K562 (cell line): ENCODE measurements around the gene ZNF146. TPM values are rescaled to one million over a fixed set of nuclear protein-coding genes. Genes with fewer than 3 reads are reported as not detected.

Experiments used
- ATAC-seq: fragments of 200-7000 bp; cut with Tn5 transposase; 3 replicates; pipeline ENCODE4 v1.9.1; 2020; ENCODE audit warnings: moderate library complexity
- BruUV-seq: library from RNA; stranded (reverse); fragments of 400-500 nt; replicated peaks from 2 replicates; lab custom pipeline; 2021; lab: Mats Ljungman, UMichigan
- CTCF ChIA-PET: fragments of 300-600 bp; formaldehyde crosslinking; extraction: SDS; loops from one replicate; lab custom pipeline; 2021; ENCODE audit warnings: low intra/inter-chr PET ratio; lab: Yijun Ruan, JAX
- POLR2A ChIA-PET: fragments of 300-600, 350-650 bp; sonication (Branson Sonifier 250); formaldehyde crosslinking; extraction: SDS; loops from one replicate; lab custom pipeline; 2021; ENCODE audit warnings: antibody characterized with exemption, inconsistent platforms; lab: Yijun Ruan, JAX
- DNase-seq, 4 experiments: peaks; one replicate each; pipeline versions ENCODE4 v3.0.0 to v3.0.0-alpha.2; 2011 to 2018; ENCODE audit warnings: low spot score in 3 of 4, mixed read lengths in 3 of 4; ENCODE audit errors: extremely low read depth in 1 of 4
- FAIRE-seq: peaks from 2 replicates; lab custom pipeline; 2011; peaks lifted over from hg19 to GRCh38; lab: Jason Lieb, UNC
- H2AFZ ChIP-seq: 2 replicates; pipeline ENCODE4 v1.6.0; 2011; ENCODE audit warnings: low read depth, low read length, control low read depth, inconsistent platforms
- H3K27ac ChIP-seq: fragments of 200-600 bp; 3 replicates; pipeline ENCODE4 v1.8.0; 2011; ENCODE audit warnings: low read depth, mild to moderate bottlenecking, control low read depth, inconsistent platforms, low read length, moderate library complexity, mixed read lengths; ENCODE audit errors: extremely low read depth
- H3K27me3 ChIP-seq, 2 experiments: fragments of 300-600 bp in 1 of 2; 2 replicates in 1 of 2; 3 replicates in 1 of 2; pipeline versions ENCODE4 v1.6.0 to v1.8.0; 2011; ENCODE audit warnings: inconsistent platforms in 2 of 2, low read length in 2 of 2, mild to moderate bottlenecking in 1 of 2, mixed read lengths in 1 of 2, moderate library complexity in 1 of 2; ENCODE audit not compliant: control insufficient read depth in 2 of 2, insufficient read depth in 2 of 2
- H3K36me3 ChIP-seq: fragments of 300-600 bp; 3 replicates; pipeline ENCODE4 v1.8.0; 2011; ENCODE audit warnings: mild to moderate bottlenecking, low read length, inconsistent platforms; ENCODE audit not compliant: control insufficient read depth, insufficient read depth
- H3K4me1 ChIP-seq, 2 experiments: fragments of 200-600 bp in 1 of 2; replicated peaks in 1 of 2; 2 replicates in 1 of 2; 3 replicates in 1 of 2; pipeline versions ENCODE4 v1.5.1 to v1.8.0; 2011; ENCODE audit warnings: inconsistent platforms in 2 of 2, low read length in 2 of 2, mild to moderate bottlenecking in 1 of 2, mixed read lengths in 1 of 2, moderate library complexity in 1 of 2; ENCODE audit not compliant: control insufficient read depth in 2 of 2, insufficient read depth in 2 of 2
- H3K4me2 ChIP-seq: 2 replicates; pipeline ENCODE4 v1.6.1; 2011; ENCODE audit warnings: low read length, control low read depth, inconsistent platforms, mixed read lengths; ENCODE audit not compliant: insufficient read depth
- H3K4me3 ChIP-seq: fragments of 200-600 bp; sonication (generic), shearing (Covaris generic); 2 replicates; pipeline ENCODE4 v1.5.1; 2016; ENCODE audit warnings: control low read depth, inconsistent platforms
- H3K79me2 ChIP-seq: fragments of 200-600 bp; 3 replicates; pipeline ENCODE4 v1.8.0; 2011; ENCODE audit warnings: low read length, inconsistent platforms; ENCODE audit not compliant: control insufficient read depth, insufficient read depth
- H3K9ac ChIP-seq, 2 experiments: 2 replicates each; pipeline versions ENCODE4 v1.6.0 to v1.6.1; 2011; ENCODE audit warnings: low read depth in 2 of 2, low read length in 2 of 2, control low read depth in 1 of 2, inconsistent platforms in 1 of 2, mild to moderate bottlenecking in 1 of 2, mixed read lengths in 1 of 2; ENCODE audit not compliant: insufficient read depth in 1 of 2
- H3K9me1 ChIP-seq: one replicate; pipeline ENCODE4 v1.6.0; 2011; ENCODE audit warnings: inconsistent platforms, mild to moderate bottlenecking, low read length, moderate library complexity; ENCODE audit not compliant: control insufficient read depth, insufficient read depth
- H3K9me3 ChIP-seq: replicated peaks from 2 replicates; pipeline ENCODE4 v1.5.1; 2011; ENCODE audit warnings: low read depth, low read length, inconsistent platforms; ENCODE audit not compliant: control insufficient read depth, insufficient read depth
- H4K20me1 ChIP-seq: replicated peaks from 2 replicates; pipeline ENCODE4 v1.6.1; 2011; ENCODE audit warnings: low read length, inconsistent platforms, mixed read lengths; ENCODE audit not compliant: control insufficient read depth, insufficient read depth
- BMI1 ChIP-seq: fragments of 150-350 bp; IDR thresholded peaks from 2 replicates; pipeline ENCODE4 v1.6.1; 2014; ENCODE audit warnings: low read length
- CHD1 ChIP-seq: fragments of 200-600 bp; sonication (generic); IDR thresholded peaks from one replicate; pipeline ENCODE4 v1.6.1; 2012; ENCODE audit warnings: mild to moderate bottlenecking, moderate library complexity, low read length, inconsistent platforms
- ESRRB ChIP-seq: fragments of 250-450 bp; sonication (Bioruptor Pico); IDR thresholded peaks from 2 replicates; pipeline ENCODE4 v1.5.0; 2020; ENCODE audit warnings: mild to moderate bottlenecking, moderate library complexity, borderline replicate concordance
- GATAD2B ChIP-seq: fragments of 450-650 bp; IDR thresholded peaks from 2 replicates; pipeline ENCODE4 v1.6.1; 2017; ENCODE audit warnings: mild to moderate bottlenecking, borderline replicate concordance
- KDM4B ChIP-seq, 2 experiments: fragments of 450-650 bp in 1 of 2; sonication (generic) in 1 of 2; IDR thresholded peaks; 2 replicates each; pipeline ENCODE4 v1.6.1; 2016 to 2017; ENCODE audit warnings: borderline replicate concordance in 2 of 2, antibody characterized with exemption in 1 of 2, low read depth in 1 of 2, mild to moderate bottlenecking in 1 of 2
- MCM2 ChIP-seq: fragments of 450-650 bp; IDR thresholded peaks from 2 replicates; pipeline ENCODE4 v1.6.1; 2017; ENCODE audit warnings: low read depth, mild to moderate bottlenecking
- SREBF2 ChIP-seq: sonication (generic); formaldehyde crosslinking; IDR thresholded peaks from 2 replicates; pipeline ENCODE4 v1.4.0; 2020; ENCODE audit warnings: mild to moderate bottlenecking, missing genetic modification reagents
- TAF15 ChIP-seq: fragments of 200-400 bp; formaldehyde crosslinking; IDR thresholded peaks from 2 replicates; pipeline ENCODE4 v1.6.1; 2017; ENCODE audit warnings: mild to moderate bottlenecking, low read depth, low read length, moderate library complexity
- ZNF436 ChIP-seq: fragments of 250-450, 450-650 bp; sonication (Bioruptor Pico); formaldehyde crosslinking; IDR thresholded peaks from 2 replicates; pipeline ENCODE4 v1.7.0; 2020; ENCODE audit warnings: mild to moderate bottlenecking
- WGBS: fragments of 100-300 bp; shearing (Covaris generic); methylation state at CpG from one replicate; pipeline ENCODE4 v1.1.6; 2016; ENCODE audit warnings: low coverage, mixed read lengths; ENCODE audit not compliant: insufficient coverage; ENCODE audit errors: missing lambda C conversion rate; 5-methylcytosine and 5-hydroxymethylcytosine counted together
- in situ Hi-C: fragments of 300-500 bp; cut with MboI; formaldehyde crosslinking; loops from 4 replicates; pipeline ENCODE4 v1.15.0; 2018; ENCODE audit warnings: inconsistent platforms, mixed read lengths
- intact Hi-C: fragments of 100-400 bp; cut with micrococcal nuclease; formaldehyde crosslinking; loops from 2 replicates; pipeline ENCODE4 v1.14.2; 2022
- polyA plus RNA-seq, 8 experiments: library from polyadenylated mRNA; depleted of rRNA in 4 of 8; stranded (reverse) in 5 of 8; unstranded in 3 of 8; fragments of >200 nt; fragmentation: Nextera tagmentation in 2 of 8; fragmentation: Illumina TruSeq in 1 of 8; extraction: Ambion mirVana in 2 of 8; extraction: Trizol in 1 of 8; gene quantifications; 2 replicates each; pipeline versions ENCODE4 v1.2.1 to v1.2.3, GENCODE V29; 2011 to 2014; ENCODE audit warnings: inconsistent platforms in 1 of 8, missing spikeins in 1 of 8
- total RNA-seq, 7 experiments: library from RNA; depleted of rRNA in 6 of 7; stranded (reverse); fragments of >200 nt in 6 of 7; fragmentation: Illumina TruSeq in 2 of 7; extraction: Trizol in 2 of 7; gene quantifications; 2 replicates each; pipeline versions ENCODE4 v1.2.1 to v1.2.3, GENCODE V29; 2011 to 2021; ENCODE audit warnings: low replicate concordance in 1 of 7
- TF ChIP-seq, protein P1 (sequence below): fragments of 450-650 bp; IDR thresholded peaks from 2 replicates; pipeline ENCODE4 v1.6.1; 2016; ENCODE audit warnings: borderline replicate concordance
- TF ChIP-seq, protein P2 (sequence below): fragments of 450-650 bp; conservative IDR thresholded peaks from 2 replicates; pipeline ENCODE4 v1.6.1; 2016; ENCODE audit warnings: missing genetic modification characterization, low read depth, mild to moderate bottlenecking, control low read depth, missing compliant biosample characterization
- TF ChIP-seq, protein P3 (sequence below): sonication (generic); formaldehyde crosslinking; IDR thresholded peaks from 2 replicates; pipeline ENCODE4 v1.8.0; 2023; ENCODE audit warnings: missing genetic modification reagents, mild to moderate bottlenecking, borderline replicate concordance

ZNF146 gene
- total and polyA plus RNA-seq, 9 of the 15 experiments (the other 6 are each of a cell fraction or from before 2014, with no cell fraction given) = 36.2 to 195 (median 116) TPM

- Histone ChIP-seq H3K4me2 (no peak overlapping the region), H3K27me3 (no peaks in the 10 kb centered on the region), H3K9me3 (no peaks in the 10 kb centered on the region), H3K4me1 (no peaks in the 10 kb centered on the region; a peak in 2 of 5 replicates), H3K27ac (no peak overlapping the region), H3K4me3 (no peak overlapping the region), H3K36me3 (no peaks in the 10 kb centered on the region), H3K9ac (no peak overlapping the region; a peak in 1 of 4 replicates), H2AFZ (no peak overlapping the region), H3K79me2 (no peaks in the 10 kb centered on the region), H4K20me1 (no peaks in the 10 kb centered on the region), H3K9me1 (no peaks in the 10 kb centered on the region)
- ChIA-PET POLR2A (interaction anchor here (0.7 kb wide), 2 partner anchors 365 to 421 kb away, joined by 3 read pairs; partner anchors contain the start of gene LIN37), CTCF (interaction anchor here (0.6 to 4.6 kb wide), 2 partner anchors 42 to 566 kb away, joined by 3 to 49 read pairs; no protein-coding TSS in a partner anchor)
- in situ Hi-C loops (no loop called here), intact Hi-C loops (no loop called here)
- no TSS peak for BruUV-seq
- 56% methylated on average over 9 of the region's 9 CpGs for WGBS
- FAIRE-seq = no peak
- DNase-seq = no peak
- ATAC-seq = no peak
- TF ChIP-seq GATAD2B (no peak), BMI1 (no peak), MCM2 (no peak), ESRRB (CRISPR knock-in tag) (no peak), CHD1 (no peak), SREBF2 (no peak), TAF15 (no peak), KDM4B (IDR thresholded peaks at IDR 0.05; ENCODE audit: borderline replicate concordance in 2 of 2, low read depth in 1 of 2) (no peak), ZNF436 (CRISPR knock-in tag) (no peak)
- TF ChIP-seq, protein P1, sequence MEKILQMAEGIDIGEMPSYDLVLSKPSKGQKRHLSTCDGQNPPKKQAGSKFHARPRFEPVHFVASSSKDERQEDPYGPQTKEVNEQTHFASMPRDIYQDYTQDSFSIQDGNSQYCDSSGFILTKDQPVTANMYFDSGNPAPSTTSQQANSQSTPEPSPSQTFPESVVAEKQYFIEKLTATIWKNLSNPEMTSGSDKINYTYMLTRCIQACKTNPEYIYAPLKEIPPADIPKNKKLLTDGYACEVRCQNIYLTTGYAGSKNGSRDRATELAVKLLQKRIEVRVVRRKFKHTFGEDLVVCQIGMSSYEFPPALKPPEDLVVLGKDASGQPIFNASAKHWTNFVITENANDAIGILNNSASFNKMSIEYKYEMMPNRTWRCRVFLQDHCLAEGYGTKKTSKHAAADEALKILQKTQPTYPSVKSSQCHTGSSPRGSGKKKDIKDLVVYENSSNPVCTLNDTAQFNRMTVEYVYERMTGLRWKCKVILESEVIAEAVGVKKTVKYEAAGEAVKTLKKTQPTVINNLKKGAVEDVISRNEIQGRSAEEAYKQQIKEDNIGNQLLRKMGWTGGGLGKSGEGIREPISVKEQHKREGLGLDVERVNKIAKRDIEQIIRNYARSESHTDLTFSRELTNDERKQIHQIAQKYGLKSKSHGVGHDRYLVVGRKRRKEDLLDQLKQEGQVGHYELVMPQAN = no peak
- TF ChIP-seq, protein P2, sequence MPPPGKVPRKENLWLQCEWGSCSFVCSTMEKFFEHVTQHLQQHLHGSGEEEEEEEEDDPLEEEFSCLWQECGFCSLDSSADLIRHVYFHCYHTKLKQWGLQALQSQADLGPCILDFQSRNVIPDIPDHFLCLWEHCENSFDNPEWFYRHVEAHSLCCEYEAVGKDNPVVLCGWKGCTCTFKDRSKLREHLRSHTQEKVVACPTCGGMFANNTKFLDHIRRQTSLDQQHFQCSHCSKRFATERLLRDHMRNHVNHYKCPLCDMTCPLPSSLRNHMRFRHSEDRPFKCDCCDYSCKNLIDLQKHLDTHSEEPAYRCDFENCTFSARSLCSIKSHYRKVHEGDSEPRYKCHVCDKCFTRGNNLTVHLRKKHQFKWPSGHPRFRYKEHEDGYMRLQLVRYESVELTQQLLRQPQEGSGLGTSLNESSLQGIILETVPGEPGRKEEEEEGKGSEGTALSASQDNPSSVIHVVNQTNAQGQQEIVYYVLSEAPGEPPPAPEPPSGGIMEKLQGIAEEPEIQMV (tag) = no peak
- TF ChIP-seq, protein P3, sequence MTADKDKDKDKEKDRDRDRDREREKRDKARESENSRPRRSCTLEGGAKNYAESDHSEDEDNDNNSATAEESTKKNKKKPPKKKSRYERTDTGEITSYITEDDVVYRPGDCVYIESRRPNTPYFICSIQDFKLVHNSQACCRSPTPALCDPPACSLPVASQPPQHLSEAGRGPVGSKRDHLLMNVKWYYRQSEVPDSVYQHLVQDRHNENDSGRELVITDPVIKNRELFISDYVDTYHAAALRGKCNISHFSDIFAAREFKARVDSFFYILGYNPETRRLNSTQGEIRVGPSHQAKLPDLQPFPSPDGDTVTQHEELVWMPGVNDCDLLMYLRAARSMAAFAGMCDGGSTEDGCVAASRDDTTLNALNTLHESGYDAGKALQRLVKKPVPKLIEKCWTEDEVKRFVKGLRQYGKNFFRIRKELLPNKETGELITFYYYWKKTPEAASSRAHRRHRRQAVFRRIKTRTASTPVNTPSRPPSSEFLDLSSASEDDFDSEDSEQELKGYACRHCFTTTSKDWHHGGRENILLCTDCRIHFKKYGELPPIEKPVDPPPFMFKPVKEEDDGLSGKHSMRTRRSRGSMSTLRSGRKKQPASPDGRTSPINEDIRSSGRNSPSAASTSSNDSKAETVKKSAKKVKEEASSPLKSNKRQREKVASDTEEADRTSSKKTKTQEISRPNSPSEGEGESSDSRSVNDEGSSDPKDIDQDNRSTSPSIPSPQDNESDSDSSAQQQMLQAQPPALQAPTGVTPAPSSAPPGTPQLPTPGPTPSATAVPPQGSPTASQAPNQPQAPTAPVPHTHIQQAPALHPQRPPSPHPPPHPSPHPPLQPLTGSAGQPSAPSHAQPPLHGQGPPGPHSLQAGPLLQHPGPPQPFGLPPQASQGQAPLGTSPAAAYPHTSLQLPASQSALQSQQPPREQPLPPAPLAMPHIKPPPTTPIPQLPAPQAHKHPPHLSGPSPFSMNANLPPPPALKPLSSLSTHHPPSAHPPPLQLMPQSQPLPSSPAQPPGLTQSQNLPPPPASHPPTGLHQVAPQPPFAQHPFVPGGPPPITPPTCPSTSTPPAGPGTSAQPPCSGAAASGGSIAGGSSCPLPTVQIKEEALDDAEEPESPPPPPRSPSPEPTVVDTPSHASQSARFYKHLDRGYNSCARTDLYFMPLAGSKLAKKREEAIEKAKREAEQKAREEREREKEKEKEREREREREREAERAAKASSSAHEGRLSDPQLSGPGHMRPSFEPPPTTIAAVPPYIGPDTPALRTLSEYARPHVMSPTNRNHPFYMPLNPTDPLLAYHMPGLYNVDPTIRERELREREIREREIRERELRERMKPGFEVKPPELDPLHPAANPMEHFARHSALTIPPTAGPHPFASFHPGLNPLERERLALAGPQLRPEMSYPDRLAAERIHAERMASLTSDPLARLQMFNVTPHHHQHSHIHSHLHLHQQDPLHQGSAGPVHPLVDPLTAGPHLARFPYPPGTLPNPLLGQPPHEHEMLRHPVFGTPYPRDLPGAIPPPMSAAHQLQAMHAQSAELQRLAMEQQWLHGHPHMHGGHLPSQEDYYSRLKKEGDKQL (CRISPR knock-in tag) = no peak
Measured at GRCh38 chr19:36169084-36169760, 45.7 kb upstream of the ZNF146 start.
